SJSA1 (cell line): ENCODE results near the gene SIRPA. TPM values are rescaled to one million over a fixed set of nuclear protein-coding genes. Genes with fewer than 3 reads are reported as not detected.

Source experiments
- DNase-seq, 2 experiments: peaks; one replicate each; pipeline ENCODE4 v3.0.0-alpha.2; 2015 to 2020; ENCODE audit warnings: low spot score in 2 of 2, low read depth in 1 of 2
- H3K27ac ChIP-seq: fragments of 250-450 bp; sonication (Bioruptor Pico); 2 replicates; pipeline ENCODE4 v1.5.1; 2020; ENCODE audit warnings: mild to moderate bottlenecking, moderate library complexity
- H3K27me3 ChIP-seq: fragments of 250-450 bp; sonication (Bioruptor Pico); replicated peaks from 2 replicates; pipeline ENCODE4 v1.5.1; 2020; ENCODE audit warnings: mild to moderate bottlenecking, moderate library complexity
- H3K36me3 ChIP-seq: fragments of 250-450 bp; sonication (Bioruptor Pico); 2 replicates; pipeline ENCODE4 v1.5.1; 2020; ENCODE audit warnings: mild to moderate bottlenecking
- H3K4me1 ChIP-seq: fragments of 250-450 bp; sonication (Bioruptor Pico); replicated peaks from 2 replicates; pipeline ENCODE4 v1.6.1; 2021; ENCODE audit warnings: mild to moderate bottlenecking
- H3K4me3 ChIP-seq: fragments of 250-450 bp; sonication (Bioruptor Pico); 2 replicates; pipeline ENCODE4 v1.5.1; 2020; ENCODE audit warnings: mild to moderate bottlenecking
- H3K9me3 ChIP-seq: fragments of 250-450 bp; sonication (Bioruptor Pico); replicated peaks from 2 replicates; pipeline ENCODE4 v1.5.1; 2020; ENCODE audit warnings: mild to moderate bottlenecking
- total RNA-seq: library from RNA; depleted of rRNA; stranded (reverse); fragments of >200 nt; shearing (Covaris generic); gene quantifications from 2 replicates; pipeline ENCODE4 v1.2.3, GENCODE V29; 2014

Gene SIRPA
- total RNA-seq, 1 experiment from 2014 or later, result 4.7 TPM

DNA sequence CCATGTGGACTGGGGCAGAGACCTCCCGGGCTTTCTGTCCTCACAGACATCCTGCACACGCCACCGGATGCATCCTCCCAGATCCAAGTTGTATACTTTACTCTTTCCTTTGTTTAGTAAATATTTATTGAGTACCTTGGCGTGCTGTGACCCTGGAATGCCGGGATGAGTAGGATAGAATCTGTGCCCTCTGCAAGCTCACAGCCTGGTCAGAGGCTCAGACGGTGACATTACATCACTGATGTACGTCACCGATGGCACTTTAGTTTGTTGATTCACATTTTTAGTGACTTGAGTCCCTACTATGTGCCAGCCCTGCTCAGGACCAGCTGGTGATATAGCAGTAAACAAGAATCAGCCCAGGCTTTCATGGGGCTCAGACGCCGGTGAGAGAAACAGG, 32.9 kb downstream of the SIRPA start:
- Histone ChIP-seq H3K36me3 (no peaks in the 10 kb centered on the region), H3K4me1 (no peaks in the 10 kb centered on the region), H3K9me3 (no peaks in the 10 kb centered on the region), H3K27ac (no peak overlapping the region), H3K27me3 (no peaks in the 10 kb centered on the region), H3K4me3 (no peak overlapping the region)
- no peak for DNase-seq

DNA sequence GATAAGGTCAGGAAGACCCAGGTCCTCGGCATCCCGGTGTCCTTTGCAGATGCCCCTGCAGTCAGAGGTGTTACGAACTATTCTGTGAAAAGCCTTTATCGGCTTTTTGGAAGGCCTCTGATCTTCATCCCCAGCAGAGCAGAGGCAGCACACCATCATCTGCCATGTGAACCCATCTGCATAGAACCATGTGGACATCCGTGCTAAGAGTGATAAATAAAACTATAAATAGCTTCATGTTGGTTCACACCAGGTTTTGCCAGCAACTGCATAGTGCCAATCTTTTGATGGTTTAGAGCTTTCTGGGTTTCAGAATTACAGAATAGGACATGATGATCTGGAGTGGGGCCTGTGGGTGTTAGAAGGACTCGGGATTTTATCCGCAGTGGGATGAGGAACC, 33.6 kb downstream of the SIRPA start:
- no peaks in the 10 kb centered on the region for H3K4me1 ChIP-seq
- H3K36me3 ChIP-seq, result no peaks in the 10 kb centered on the region
- DNase-seq, result no peak

DNA sequence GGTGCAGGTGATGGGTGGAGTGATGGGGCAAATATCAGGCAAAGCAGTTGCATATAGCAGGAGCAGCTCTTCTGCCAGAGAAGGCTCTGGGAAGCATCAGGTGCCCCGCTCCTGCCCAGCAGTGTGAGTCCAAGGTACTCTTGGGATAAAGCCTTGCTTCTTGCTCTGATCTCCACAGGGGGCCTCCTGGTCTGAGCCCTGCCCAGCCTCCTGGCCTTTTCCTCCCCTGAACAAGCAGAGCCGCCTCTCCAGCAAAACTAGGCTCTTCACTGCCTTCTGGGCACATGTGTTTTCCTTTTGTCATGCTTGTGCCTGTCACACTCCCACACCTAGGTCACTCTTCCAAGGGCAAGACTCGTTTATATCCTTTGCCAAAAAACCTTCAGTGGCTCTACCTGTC, 34.3 kb downstream of the SIRPA start:
- no peaks in the 10 kb centered on the region for H3K36me3 ChIP-seq
- no peaks in the 10 kb centered on the region for H3K9me3 ChIP-seq
- no peak overlapping the region for H3K4me3 ChIP-seq
- DNase-seq, result no peak
- no peak overlapping the region for H3K27ac ChIP-seq
- H3K27me3 ChIP-seq, result no peaks in the 10 kb centered on the region
- no peaks in the 10 kb centered on the region for H3K4me1 ChIP-seq

More for the DNA sequence above, 33.6 kb downstream of the SIRPA start:
- Histone ChIP-seq H3K27ac (no peak overlapping the region), H3K4me3 (no peak overlapping the region), H3K9me3 (no peaks in the 10 kb centered on the region), H3K27me3 (no peaks in the 10 kb centered on the region)

DNA sequence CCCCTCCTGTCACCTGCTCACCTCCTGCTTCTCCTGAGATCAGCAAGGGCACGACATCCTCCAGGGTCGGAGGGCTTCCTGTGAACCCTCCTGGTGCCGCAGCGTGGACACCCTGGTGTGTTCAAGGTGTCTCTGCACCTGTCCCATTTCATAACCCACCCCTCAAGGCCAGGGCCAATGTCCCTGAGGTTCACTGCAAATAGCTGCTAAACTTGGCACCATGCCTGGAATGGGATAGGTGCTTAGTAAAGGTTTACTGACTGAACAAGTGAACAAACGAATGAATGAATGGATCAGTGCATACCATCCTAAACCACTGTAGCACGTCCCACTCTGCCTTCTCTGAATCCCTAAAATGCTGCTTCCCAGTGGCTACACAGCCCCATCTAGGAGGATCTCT, 35.0 kb downstream of the SIRPA start:
- H3K27me3 ChIP-seq, result no peaks in the 10 kb centered on the region
- no peak overlapping the region for H3K4me3 ChIP-seq
- DNase-seq, result no peak
- no peaks in the 10 kb centered on the region for H3K4me1 ChIP-seq
- H3K27ac ChIP-seq, result no peak overlapping the region
- H3K9me3 ChIP-seq, result no peaks in the 10 kb centered on the region
- no peaks in the 10 kb centered on the region for H3K36me3 ChIP-seq

DNA sequence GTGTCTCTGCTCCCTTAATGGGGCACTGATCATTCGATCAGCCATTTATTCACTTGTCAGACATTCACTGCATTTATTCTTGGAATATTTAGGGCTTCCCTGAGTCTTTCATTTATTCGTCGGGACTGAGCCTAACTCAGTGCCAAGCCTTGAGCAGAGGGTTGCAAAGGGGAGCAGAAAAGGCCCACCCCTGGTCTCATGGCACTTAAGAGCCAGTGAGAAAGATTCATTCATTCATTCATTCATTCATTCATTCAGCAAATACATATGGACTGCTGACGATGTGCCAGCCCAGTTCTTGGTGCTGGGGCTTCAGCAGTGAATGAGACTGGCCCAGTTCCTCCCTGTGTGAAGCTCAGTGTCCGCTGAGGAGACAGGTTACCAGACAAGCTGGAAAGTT, 36.6 kb downstream of the SIRPA start:
- H3K9me3 ChIP-seq, result no peaks in the 10 kb centered on the region
- DNase-seq, result no peak
- H3K36me3 ChIP-seq, result no peaks in the 10 kb centered on the region
- no peaks in the 10 kb centered on the region for H3K27me3 ChIP-seq
- H3K4me3 ChIP-seq, result no peak overlapping the region
- no peaks in the 10 kb centered on the region for H3K4me1 ChIP-seq
- no peak overlapping the region for H3K27ac ChIP-seq

DNA sequence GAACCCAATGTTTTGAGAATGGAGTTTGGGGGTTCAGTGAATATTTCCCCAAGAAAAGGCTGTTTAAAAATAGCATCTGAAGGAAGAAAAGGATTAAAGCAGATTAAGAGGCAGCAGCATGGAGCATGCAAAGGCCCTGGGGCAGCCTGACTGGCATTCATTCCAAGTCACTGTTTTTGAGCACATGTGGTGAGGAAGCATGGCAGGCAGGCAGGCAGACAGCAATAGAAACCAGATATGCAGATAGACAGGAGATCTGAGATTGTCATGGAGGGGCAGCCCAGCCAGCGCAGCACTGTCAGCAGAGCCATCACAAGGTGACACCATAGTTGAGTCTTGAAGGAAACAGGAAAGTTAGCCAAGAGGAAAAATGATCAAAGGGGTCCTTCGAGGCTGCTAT, 37.8 kb downstream of the SIRPA start:
- H3K4me3 ChIP-seq, result no peak overlapping the region
- H3K4me1 ChIP-seq, result no peaks in the 10 kb centered on the region
- H3K27ac ChIP-seq, result no peak overlapping the region
- H3K27me3 ChIP-seq, result no peaks in the 10 kb centered on the region
- H3K9me3 ChIP-seq, result no peaks in the 10 kb centered on the region
- no peak for DNase-seq
- no peaks in the 10 kb centered on the region for H3K36me3 ChIP-seq

DNA sequence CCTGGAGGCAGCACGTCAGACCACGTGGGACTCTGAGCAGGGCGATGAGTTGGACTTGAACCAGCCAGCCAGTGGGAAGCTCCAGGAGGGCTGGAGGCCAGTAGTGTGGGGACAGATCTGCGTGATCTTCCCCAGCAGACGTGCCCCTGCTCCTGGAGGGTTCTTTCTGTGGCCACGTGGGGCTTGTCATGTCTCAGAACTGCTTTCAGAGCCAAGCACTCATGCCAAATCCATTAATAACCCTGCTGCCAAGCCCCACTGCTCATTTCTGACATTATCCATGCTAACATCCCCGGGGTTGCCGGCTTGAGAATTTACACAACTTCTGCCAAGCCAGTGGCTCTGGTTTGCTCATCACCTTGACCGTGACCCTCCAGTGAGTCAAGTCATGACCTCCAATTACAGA, 38.3 kb downstream of the SIRPA start:
- no peak overlapping the region for H3K27ac ChIP-seq
- no peaks in the 10 kb centered on the region for H3K9me3 ChIP-seq
- H3K27me3 ChIP-seq, result no peaks in the 10 kb centered on the region
- no peaks in the 10 kb centered on the region for H3K4me1 ChIP-seq
- H3K36me3 ChIP-seq, result no peaks in the 10 kb centered on the region
- no peak overlapping the region for H3K4me3 ChIP-seq
- DNase-seq, result no peak

DNA sequence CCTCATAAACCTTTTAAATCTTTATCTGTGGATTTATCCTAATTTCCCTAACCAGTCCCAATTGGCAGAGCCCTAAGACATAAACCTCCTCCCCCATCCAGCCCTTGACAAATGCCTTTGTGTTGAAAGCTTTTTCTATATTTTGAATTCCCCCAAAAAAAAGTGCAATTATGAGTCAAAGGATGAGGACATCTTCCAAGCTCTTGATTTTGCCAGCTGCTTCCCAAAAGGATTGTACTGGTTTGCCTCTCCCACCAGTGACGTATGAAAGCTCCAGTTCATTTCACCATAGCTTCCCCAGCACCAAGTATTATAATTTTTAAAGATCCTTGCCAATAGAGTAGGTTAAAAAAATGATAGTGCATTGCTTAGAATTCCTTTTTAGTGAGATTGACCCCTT, 38.9 kb downstream of the SIRPA start:
- H3K36me3 ChIP-seq, result no peaks in the 10 kb centered on the region
- no peak for DNase-seq
- H3K27me3 ChIP-seq, result no peaks in the 10 kb centered on the region
- no peak overlapping the region for H3K4me3 ChIP-seq
- no peak overlapping the region for H3K27ac ChIP-seq
- H3K4me1 ChIP-seq, result no peaks in the 10 kb centered on the region
- no peaks in the 10 kb centered on the region for H3K9me3 ChIP-seq

DNA sequence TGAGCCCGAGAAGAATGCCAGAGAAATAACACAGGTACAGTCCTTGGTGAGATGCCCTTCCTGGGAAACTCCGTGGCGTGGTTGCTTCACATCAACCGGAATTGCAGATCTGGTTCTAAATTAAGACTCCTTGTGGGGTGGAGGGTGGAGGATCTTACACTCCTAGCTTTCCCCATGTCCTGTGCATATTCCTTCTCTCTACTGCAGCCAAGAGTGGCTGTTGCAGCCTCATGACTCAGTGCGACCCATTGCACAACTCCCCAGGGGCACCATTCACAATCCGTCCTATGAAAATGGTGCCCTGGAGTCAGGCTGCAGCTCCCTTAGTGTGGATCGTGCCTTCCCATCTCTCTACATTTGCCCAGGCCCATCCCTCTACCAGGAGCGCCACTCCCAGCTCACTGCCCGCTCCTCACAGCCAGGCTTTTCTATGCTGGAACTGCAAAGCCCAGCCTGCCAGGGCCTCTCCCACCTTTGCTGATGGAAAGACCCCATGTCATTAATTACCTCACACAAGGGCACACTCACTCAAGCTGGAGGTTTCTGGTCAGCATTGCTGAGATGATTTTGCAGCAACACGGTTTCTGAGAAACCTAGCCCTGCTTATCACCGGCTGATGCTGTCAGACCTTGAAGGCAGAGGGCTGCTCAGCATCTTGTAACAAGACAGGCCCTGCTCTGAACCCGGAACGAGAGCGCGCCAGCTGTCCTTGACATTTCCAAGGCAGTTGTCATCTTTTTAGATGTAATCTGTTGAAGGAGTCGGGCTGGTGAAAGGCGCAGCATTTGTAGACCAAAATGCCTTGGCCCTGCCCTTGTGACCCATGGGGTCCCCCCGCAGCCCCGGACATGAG, 39.7 kb downstream of the SIRPA start:
- no peak for DNase-seq
- Histone ChIP-seq H3K9me3 (no peaks in the 10 kb centered on the region), H3K4me1 (no peaks in the 10 kb centered on the region), H3K27me3 (no peaks in the 10 kb centered on the region), H3K4me3 (no peak overlapping the region), H3K27ac (no peak overlapping the region), H3K36me3 (no peaks in the 10 kb centered on the region)

DNA sequence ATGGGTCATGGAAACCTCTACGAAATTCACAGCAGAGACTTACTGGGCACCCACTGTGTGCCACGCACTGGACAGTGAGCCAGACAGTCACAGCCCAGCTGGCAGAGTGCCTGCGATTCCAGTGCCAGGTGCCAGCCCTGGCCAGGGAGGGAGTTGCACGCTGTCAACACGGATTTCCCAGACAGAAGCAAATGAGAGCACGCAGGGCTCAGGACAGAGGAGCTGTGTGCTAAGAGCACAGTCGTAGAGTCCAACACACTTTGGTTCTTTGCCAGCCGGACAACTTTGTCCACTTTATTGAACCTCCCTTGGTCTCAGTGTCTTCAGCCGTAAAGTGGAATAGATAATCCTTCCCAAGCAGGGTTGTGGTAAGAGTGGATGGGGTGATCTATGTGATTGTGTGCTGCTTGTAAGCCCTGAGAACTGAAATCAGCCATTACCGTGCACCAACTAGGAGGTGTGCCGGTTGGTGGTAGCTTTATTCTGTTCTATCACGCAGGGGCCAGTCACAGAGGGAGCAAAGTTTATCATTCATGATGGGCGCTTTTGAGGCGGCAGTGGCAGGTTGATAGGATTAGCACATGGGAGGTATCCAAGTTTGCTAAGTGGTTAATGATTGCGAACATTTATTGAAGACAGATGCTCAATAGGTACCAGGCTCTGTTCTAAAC, 40.6 kb downstream of the SIRPA start:
- H3K27ac ChIP-seq, result no peak overlapping the region
- no peaks in the 10 kb centered on the region for H3K4me1 ChIP-seq
- no peak for DNase-seq

DNA sequence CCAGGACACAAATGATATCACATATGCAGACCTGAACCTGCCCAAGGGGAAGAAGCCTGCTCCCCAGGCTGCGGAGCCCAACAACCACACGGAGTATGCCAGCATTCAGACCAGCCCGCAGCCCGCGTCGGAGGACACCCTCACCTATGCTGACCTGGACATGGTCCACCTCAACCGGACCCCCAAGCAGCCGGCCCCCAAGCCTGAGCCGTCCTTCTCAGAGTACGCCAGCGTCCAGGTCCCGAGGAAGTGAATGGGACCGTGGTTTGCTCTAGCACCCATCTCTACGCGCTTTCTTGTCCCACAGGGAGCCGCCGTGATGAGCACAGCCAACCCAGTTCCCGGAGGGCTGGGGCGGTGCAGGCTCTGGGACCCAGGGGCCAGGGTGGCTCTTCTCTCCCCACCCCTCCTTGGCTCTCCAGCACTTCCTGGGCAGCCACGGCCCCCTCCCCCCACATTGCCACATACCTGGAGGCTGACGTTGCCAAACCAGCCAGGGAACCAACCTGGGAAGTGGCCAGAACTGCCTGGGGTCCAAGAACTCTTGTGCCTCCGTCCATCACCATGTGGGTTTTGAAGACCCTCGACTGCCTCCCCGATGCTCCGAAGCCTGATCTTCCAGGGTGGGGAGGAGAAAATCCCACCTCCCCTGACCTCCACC, 42.2 kb downstream of the SIRPA start:
- DNase-seq, result no peak
- H3K27ac ChIP-seq, result no peak overlapping the region
- H3K4me1 ChIP-seq, result no peaks in the 10 kb centered on the region
- H3K27me3 ChIP-seq, result no peaks in the 10 kb centered on the region
- no peaks in the 10 kb centered on the region for H3K9me3 ChIP-seq
- H3K4me3 ChIP-seq, result no peak overlapping the region
- H3K36me3 ChIP-seq, result no peaks in the 10 kb centered on the region

More for the DNA sequence above, 40.6 kb downstream of the SIRPA start:
- Histone ChIP-seq H3K36me3 (no peaks in the 10 kb centered on the region), H3K27me3 (no peaks in the 10 kb centered on the region), H3K4me3 (no peak overlapping the region), H3K9me3 (no peaks in the 10 kb centered on the region)

DNA sequence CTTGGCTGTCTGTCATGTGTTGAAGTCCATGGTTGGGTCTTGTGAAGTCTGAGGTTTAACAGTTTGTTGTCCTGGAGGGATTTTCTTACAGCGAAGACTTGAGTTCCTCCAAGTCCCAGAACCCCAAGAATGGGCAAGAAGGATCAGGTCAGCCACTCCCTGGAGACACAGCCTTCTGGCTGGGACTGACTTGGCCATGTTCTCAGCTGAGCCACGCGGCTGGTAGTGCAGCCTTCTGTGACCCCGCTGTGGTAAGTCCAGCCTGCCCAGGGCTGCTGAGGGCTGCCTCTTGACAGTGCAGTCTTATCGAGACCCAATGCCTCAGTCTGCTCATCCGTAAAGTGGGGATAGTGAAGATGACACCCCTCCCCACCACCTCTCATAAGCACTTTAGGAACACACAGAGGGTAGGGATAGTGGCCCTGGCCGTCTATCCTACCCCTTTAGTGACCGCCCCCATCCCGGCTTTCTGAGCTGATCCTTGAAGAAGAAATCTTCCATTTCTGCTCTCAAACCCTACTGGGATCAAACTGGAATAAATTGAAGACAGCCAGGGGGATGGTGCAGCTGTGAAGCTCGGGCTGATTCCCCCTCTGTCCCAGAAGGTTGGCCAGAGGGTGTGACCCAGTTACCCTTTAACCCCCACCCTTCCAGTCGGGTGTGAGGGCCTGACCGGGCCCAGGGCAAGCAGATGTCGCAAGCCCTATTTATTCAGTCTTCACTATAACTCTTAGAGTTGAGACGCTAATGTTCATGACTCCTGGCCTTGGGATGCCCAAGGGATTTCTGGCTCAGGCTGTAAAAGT, 43.5 kb downstream of the SIRPA start:
- Histone ChIP-seq H3K4me3 (no peak overlapping the region), H3K4me1 (no peaks in the 10 kb centered on the region), H3K27ac (no peak overlapping the region), H3K27me3 (no peaks in the 10 kb centered on the region), H3K9me3 (no peaks in the 10 kb centered on the region), H3K36me3 (no peaks in the 10 kb centered on the region)
- DNase-seq, result no peak

DNA sequence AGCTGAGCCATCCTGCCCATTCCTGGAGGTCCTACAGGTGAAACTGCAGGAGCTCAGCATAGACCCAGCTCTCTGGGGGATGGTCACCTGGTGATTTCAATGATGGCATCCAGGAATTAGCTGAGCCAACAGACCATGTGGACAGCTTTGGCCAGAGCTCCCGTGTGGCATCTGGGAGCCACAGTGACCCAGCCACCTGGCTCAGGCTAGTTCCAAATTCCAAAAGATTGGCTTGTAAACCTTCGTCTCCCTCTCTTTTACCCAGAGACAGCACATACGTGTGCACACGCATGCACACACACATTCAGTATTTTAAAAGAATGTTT, 44.0 kb downstream of the SIRPA start:
- Histone ChIP-seq H3K9me3 (no peaks in the 10 kb centered on the region), H3K27ac (no peak overlapping the region), H3K36me3 (no peaks in the 10 kb centered on the region)

More for the DNA sequence above, 44.0 kb downstream of the SIRPA start:
- H3K4me3 ChIP-seq, result no peak overlapping the region
- no peaks in the 10 kb centered on the region for H3K4me1 ChIP-seq
- DNase-seq, result no peak
- H3K27me3 ChIP-seq, result peaks cover 3% of the 10 kb centered on the region; the same call in 1 of the 2 replicates
